Measurements from ENCODE around the gene LNPEP.

LNPEP gene

Small RNA genes within 50 kb of the gene (small RNA-seq; reads per million reads assigned to genes)
- 0 reads per million in 2 experiments for gene RF00019

All from SK-N-DZ (cell line).